NB4 (cell line): Measurements from ENCODE around the gene CLASP1.
"Not testable (repeated sequence)": the region's sequence is repeated elsewhere in the genome, so short reads cannot be mapped to it uniquely, and the experiment has no call there.

ENCODE experiments used
- DNase-seq: peaks from one replicate; pipeline ENCODE4 v3.0.0; 2010; ENCODE audit warnings: low read depth
- H3K4me3 ChIP-seq: one replicate; pipeline ENCODE4 v1.5.1; 2011; ENCODE audit warnings: mild to moderate bottlenecking, low read depth, low read length, moderate library complexity
- MYC ChIP-seq: IDR thresholded peaks from 2 replicates; pipeline ENCODE4 v1.6.1; 2011; ENCODE audit warnings: low read depth, low read length
- POLR2A ChIP-seq: IDR thresholded peaks from 2 replicates; pipeline ENCODE4 v1.6.1; 2011; ENCODE audit warnings: mild to moderate bottlenecking; ENCODE audit not compliant: insufficient read length; ENCODE audit errors: extremely low read depth
- TF ChIP-seq, protein P1 (sequence below): IDR thresholded peaks from 2 replicates; pipeline ENCODE4 v1.6.1; 2011; ENCODE audit warnings: low read depth, low read length
- TF ChIP-seq, protein P2 (sequence below): IDR thresholded peaks from one replicate; pipeline ENCODE4 v1.5.1; 2012; ENCODE audit warnings: low read depth, low read length

Gene CLASP1

DNA sequence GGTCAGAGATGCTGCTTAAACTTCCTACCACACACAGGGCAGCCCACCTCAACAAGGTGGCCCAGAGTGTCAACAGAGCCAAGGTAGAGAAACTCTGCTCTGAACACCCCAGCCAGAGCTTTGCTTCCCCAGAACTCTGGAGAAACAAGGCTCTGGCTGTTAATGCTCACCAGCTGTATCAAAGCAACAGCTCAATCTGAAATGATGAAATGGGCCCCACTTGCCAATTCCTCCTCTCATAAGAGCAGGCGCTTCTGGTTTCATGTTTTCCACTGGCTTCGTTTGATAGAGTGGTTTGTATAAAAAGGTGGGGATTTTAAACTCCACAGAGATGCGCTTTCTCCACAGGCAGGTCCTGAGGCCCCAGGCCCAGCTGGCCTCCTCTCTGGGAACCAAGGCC is 303.4 kb downstream of the CLASP1 start:
- TF ChIP-seq, protein P1, sequence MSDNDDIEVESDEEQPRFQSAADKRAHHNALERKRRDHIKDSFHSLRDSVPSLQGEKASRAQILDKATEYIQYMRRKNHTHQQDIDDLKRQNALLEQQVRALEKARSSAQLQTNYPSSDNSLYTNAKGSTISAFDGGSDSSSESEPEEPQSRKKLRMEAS, result no peak
- TF ChIP-seq POLR2A (no peak), MYC (no peak)
- TF ChIP-seq, protein P2, sequence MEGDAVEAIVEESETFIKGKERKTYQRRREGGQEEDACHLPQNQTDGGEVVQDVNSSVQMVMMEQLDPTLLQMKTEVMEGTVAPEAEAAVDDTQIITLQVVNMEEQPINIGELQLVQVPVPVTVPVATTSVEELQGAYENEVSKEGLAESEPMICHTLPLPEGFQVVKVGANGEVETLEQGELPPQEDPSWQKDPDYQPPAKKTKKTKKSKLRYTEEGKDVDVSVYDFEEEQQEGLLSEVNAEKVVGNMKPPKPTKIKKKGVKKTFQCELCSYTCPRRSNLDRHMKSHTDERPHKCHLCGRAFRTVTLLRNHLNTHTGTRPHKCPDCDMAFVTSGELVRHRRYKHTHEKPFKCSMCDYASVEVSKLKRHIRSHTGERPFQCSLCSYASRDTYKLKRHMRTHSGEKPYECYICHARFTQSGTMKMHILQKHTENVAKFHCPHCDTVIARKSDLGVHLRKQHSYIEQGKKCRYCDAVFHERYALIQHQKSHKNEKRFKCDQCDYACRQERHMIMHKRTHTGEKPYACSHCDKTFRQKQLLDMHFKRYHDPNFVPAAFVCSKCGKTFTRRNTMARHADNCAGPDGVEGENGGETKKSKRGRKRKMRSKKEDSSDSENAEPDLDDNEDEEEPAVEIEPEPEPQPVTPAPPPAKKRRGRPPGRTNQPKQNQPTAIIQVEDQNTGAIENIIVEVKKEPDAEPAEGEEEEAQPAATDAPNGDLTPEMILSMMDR, result no peak
- no peak overlapping the region for H3K4me3 ChIP-seq
- no peak for DNase-seq

DNA sequence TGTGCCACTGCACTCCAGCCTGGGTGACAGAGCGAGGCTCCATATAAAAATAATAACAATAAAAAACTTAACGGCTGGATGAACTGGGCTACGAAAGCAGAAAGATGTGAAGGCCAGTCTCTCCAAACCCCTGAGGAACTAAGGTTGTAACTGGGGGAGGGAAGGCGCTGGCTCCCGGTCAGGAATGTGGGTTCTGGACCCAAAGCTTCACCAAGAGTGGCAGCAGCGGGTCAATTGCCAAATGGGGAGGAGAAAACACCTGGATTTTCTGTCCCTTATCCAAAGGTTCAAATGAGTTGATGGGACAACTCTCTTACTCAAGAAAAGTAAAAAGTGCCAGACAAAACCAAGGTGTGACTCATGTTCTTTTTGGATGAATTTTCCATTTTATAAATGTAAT is 304.2 kb downstream of the CLASP1 start:
- H3K4me3 ChIP-seq, result no peak overlapping the region
- TF ChIP-seq POLR2A, result no peak
- TF ChIP-seq, protein P1, result no peak
- TF ChIP-seq, protein P2, result no peak
- TF ChIP-seq MYC, result no peak
- no peak for DNase-seq

DNA sequence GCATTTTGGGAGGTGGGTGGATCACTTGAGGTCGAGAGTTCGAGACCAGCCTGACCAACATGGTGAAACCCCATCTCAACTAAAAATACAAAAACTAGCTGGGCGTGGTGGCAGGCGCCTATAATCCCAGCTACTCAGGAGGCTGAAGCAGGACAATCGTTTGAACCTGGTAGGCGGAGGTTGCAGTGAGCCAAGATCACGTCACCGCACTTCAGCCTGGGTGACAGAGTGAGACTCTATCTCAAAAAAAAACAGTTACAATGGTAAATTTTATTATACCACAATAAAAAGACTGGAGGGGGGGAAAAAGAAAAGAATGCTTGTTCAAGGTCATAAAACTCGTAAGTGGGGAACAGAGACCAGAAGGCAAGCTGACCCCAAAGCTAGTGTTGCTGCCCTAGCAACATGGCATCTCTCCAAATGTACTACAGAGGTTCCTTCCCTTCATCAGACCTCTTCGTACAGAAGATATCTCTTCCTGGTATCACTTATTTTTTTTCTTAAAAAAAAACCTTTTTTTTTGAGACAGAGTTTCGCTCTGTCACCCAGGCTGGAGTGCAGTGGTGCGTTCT is 305.3 kb downstream of the CLASP1 start:
- H3K4me3 ChIP-seq, DNase-seq: not testable (repeated sequence)

DNA sequence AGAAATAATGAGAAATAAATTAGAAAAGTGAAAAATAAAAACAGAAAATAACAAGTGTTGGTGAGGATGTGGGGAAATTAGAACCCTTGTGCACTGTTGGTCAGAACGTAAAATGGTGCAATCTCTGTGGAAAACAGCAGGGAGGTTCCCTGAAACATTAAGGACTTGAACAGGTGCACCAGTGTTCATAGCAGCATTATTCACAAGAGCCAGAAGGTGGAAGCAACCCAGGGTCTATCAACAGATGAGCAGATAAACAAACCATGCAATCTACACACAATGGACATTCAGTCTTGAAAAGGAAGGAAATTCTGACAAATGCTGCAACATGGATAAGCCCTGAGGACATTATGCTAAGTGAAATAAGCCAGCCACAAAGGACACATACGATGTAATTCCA is 306.1 kb downstream of the CLASP1 start:
- TF ChIP-seq, protein P1, result no peak
- TF ChIP-seq MYC (no peak), POLR2A (no peak)
- TF ChIP-seq, protein P2, result no peak
- no peak overlapping the region for H3K4me3 ChIP-seq
- DNase-seq, result no peak

DNA sequence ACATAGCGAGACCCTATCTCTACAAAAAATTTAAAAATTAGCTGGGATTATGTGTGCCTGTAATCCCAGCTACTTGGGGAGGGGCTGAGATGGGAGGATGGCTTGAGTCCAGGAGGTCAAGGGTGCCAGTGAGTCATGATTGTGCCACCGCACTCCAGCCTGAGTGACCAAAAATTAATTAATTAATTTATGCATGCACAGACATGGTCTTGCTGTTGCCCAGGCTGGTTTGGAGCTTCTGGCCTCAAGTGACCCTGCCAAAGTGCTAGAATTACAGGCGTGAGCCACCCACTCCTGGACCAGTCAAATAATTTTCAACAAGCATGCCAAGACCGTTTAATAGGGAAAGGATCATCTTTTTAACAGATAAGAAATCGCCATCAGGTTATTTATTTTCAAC is 306.5 kb downstream of the CLASP1 start:
- H3K4me3 ChIP-seq, result no peak overlapping the region

DNA sequence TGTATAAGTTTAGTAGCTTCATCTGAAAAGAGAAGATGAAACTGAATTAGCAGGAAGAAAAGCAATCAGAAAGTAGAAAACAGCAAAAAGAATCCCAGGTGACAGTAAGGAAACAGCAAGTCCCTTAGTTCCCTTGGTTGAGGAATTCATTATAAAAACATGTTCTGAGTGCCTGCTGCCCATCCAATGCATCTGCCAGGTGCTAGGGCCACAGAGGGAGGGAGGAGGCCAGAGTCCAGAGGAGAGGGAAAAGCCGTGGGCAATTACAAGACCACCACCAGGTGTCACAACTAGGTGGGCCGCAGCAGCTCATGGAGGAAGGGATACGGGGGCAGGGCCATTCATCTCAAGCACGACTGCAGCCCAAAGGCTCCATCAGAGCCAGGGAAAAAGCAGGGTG is 308.3 kb downstream of the CLASP1 start:
- DNase-seq, result no peak
- no peak overlapping the region for H3K4me3 ChIP-seq
- TF ChIP-seq, protein P2, result no peak
- TF ChIP-seq POLR2A, result no peak
- TF ChIP-seq, protein P1, result no peak
- no peak for TF ChIP-seq MYC

More for the DNA sequence above, 306.5 kb downstream of the CLASP1 start:
- no peak for DNase-seq
- TF ChIP-seq, protein P2, result no peak
- TF ChIP-seq, protein P1, result no peak
- TF ChIP-seq POLR2A (no peak), MYC (no peak)
